Stimulated activated CD4-positive, alpha-beta T cell treated with anti-CD3 and anti-CD28 coated beads, Interleukin-1b, Interleukin-23, amount 100 ng/mL, for 48 hours (primary cell): ENCODE results near the gene APMAP.

Experiments
- DNase-seq: peaks from one replicate; pipeline ENCODE4 v3.0.0-alpha.2; 2020

APMAP gene

DNA sequence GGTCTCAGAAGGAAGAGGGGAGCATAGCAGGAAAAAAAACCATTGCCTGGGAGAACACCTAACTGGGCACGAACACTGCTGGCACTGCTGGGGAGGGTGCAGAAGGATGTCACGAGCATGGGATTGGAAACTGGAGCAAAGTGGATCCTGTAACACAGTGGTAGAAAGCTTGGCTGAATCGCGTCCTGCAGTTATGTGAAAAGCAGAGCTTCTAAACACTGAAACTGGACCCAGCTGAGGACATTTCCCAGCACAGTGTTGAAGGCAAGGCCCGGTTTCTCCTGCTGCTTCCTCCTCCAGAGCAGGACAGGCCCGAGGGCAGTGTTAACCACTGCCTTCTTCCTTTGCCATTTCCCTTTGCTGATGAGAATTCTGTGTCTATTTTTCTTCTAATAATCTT lies 6.7 kb downstream of the APMAP start:
- no peak for DNase-seq

DNA sequence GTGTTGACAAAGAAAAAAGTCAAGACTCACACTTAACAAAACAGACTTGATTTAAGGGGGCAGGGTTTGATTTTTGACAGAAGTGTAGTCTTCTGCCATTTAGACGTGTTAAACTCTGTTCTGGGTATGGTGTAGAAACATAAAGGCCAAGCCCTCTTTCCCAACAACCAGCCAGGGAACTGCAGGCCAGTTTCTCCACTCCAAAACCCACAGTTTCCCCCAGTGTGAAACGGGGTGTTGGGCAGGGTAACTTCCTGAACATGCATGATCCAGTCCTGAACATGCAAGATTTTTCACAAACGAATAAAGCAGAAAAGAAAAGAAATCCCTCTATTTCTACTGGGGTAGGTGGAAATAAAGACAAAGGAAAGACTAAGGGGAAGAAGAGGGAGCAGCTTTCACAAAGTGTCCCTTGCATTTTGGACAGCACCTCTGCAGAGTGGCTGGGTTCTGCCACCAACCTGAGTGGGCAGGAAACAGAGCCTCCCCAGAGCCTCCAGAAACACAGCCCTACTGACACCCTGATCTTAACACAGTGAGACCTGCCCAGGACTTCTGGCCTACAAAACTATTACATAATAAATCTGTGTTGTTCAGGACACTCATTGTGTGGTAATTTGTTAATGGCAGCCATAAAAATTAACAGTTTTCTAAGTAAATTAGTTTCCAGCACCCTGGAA lies 7.5 kb downstream of the APMAP start:
- no peak for DNase-seq

GRCh38 chr20:24983896-24984295 lies 8.7 kb downstream of the APMAP start:
- no peak for DNase-seq

DNA sequence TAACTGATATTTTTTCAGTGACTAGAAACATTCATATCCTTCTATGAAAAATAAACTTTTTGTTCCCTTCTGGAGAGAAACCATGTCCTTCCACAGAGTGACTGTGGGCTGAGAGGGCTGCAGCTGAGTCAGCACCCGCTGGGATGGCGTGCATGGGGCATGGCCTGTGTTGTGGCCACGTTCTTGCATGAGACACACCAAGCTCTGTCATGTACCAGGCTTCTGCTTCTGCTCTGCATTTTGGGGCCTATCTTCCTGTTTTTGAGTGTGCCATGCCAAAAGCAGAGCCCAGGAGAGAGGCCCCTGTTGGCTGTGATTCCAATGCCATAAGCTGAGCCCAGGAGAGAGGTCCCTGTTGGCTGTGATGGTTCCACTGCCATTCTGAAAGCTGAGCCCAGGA lies 10.8 kb downstream of the APMAP start:
- no peak for DNase-seq

GRCh38 chr20:24981282-24981681 lies 11.3 kb downstream of the APMAP start:
- no peak for DNase-seq

GRCh38 chr20:24980291-24981053 lies 12.1 kb downstream of the APMAP start:
- DNase-seq: no peak

DNA sequence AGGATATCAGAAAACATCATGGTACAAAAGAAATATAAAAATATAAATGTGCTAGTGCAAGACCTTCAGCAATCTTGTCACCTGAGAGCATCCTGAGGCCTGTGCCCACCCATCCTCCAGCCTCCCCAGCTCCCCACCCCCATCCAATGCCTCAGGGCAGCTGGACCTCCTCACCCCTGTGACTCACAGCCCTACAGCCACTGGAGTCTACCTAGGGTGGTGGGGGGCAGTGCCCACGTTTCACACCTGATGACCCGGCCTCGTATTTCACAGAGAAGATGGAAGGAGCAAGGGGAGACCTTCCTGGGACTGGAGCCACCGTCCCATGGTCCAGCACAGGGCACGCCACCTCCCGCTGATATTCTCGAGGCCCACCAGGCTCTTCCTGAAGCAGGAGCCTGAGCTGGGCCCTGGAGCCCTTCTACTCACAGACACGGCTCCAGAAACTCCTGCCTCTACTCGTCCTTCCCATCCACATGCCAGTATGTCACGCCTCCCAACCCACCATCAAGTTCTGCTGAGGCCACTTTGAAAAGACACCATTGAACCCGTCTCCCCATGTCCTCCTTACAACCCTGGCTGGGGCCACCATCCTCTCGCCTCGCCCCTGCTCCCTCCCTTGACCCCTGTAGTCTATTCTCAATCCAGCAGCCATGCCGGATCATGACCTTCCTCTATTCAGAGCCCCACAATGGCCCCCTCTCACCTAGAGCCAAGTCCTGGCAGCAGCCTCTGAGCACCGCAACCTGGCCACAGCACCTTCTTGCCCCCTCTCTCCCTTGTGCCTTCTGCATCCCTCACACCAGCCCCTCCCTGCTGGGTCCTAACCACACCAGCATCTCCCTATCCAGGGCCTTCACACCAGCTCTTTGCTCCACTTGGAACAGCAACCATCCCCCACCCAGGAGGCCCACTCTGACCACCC lies 13.3 kb downstream of the APMAP start:
- DNase-seq: no peak

- DNase-seq: no peak
These were observed 14.0 kb downstream of the APMAP start for GRCh38 chr20:24978513-24978912.

DNA sequence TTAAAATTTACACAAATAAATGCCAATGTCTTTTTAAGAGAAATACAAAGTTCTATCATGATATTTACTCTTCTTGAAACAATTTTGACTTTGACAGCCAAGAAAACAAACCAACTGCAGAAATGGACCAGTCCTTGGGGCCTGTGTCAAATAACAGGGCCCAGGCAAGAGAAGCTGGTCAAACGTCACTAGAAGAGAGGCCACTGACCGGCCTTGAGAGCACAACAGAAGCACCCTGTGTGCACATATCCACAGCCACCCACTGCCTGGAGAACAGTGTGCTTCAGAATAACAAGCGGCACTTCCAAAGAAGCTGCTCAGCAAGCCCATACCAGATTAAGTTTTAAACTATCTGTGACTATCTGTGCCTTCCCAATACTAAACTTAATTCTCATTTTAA lies 14.8 kb downstream of the APMAP start:
- no peak for DNase-seq

- DNase-seq: no peak
These were observed 15.2 kb downstream of the APMAP start for GRCh38 chr20:24977336-24977735.

GRCh38 chr20:24972341-24972740 lies 20.2 kb downstream of the APMAP start:
- no peak for DNase-seq

- DNase-seq: no peak
These were observed 21.0 kb downstream of the APMAP start for GRCh38 chr20:24971376-24972101.

GRCh38 chr20:24970754-24971153 lies 21.8 kb downstream of the APMAP start:
- no peak for DNase-seq

DNA sequence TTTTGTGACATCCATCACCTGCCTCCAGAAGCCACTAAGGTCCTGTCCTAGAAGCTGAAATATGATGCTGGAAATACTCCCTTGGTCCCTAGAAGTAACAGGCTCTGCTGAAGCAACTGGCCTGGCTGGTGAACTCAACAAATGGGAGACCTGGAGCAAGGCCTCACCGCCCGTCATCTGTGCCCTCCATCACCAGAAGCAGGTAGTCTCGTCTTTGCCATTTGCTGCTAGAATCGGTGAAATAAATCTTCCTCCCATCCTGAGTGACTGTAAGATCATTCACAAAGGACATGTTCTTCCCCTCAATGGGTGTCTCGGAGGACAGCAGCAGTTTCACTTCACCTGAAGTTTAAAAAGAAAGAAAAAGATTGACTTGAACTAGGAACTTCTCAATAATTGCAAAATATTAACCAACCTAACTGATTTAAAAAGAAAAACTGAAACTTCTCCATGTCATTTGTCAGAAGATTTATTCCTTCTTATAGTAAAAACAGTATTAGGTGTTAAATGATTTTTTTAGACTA lies 22.5 kb downstream of the APMAP start:
- DNase-seq: no peak

- DNase-seq: no peak
These were observed 23.1 kb downstream of the APMAP start for GRCh38 chr20:24969186-24970029.

GRCh38 chr20:24968278-24968800 lies 24.2 kb downstream of the APMAP start:
- DNase-seq: no peak

DNA sequence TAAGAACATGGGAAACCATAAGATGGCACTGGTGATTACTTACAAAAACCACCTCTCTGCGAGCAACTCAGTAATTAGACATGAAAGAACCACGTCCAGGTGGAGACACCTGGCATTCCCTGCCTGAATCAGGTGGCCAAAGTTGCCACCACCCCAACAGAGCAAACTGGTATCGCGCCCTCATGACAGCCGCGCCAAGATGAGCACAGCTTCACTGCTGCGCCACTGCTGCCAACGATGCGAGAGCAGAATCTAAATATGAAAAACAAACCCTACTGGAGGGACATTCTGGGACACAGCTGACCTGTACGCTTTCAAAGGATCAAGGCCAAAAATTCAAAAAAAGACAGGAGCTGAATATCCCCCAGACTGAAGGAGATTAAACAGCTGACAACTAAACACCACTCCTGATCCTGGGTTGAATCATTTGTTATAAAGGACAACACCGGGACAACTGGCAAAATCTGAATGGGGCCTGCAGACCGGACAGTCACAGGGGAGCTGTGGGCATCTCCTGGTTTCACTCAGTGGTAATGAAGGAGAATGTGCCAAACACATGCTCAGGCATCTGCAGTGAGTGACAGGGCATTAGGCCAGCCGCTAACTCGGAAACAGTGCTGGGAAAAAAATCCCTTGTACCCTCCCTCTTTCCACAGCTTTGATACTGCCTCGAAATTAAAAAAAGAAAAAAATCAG lies 26.1 kb downstream of the APMAP start:
- no peak for DNase-seq

DNA sequence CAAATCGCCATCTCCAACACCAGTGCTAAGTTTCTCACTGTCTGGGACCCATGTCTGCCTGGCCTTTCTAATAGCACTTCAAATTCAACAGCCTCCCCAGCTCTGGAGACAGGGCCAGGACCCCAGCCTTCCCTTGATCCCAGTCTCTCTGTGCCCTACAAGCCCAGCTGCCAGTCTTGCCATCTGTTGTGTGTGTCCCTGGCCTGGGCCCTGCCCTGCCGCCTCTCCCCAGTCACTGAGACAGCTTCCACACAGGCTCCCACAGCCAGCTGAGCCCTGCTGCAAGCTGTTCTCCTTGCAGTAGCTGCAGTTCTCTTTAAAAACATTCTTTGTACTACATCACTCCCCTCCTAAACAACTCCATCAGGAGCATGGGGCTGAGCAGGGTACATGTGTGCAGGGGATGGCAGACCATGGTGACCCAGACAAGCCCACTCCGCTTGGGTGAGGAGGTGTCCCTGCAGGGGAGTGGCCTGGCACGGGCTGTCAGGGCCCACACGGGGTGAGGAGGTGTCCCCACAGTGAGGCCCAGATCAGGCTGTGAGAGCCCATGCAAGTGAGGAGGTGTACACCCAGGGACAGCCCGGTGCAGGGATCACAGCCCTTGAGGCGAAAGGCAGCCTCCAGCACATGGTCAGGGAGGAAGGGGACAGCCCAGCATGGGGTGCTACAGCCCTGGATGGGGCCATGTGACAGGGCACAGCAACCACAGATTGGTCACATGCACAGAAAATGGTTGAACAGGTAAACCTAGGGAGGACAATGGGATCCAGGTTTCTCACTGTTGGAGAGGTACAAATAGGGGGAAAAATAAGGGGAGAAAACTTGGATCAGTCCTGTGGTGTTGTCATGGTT lies 27.3 kb downstream of the APMAP start:
- no peak for DNase-seq

DNA sequence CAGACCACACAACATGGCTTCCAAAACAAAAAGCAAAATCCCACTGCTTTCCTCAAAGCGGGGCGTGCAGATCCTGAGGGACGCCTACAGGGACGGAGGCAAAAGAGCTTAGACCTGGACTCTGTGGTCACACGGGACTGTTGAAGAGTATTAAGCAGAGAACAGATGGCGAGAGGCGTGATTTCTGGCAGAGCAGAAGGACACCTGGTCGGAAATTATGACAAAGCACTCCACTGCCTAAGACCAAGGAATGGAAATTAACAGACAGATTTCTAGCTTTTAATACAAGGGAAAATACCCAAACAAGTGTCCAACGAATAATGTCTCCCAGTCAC lies 28.1 kb downstream of the APMAP start:
- DNase-seq: no peak
